ENCODE measurements around the gene PLA2G12B.
"Not testable (repeated sequence)": the region's sequence is repeated elsewhere in the genome, so short reads cannot be mapped to it uniquely, and the experiment has no call there.

The PLA2G12B gene

GRCh38 chr10:72932259-72933015 is 22.2 kb downstream of the PLA2G12B start:
- peak; percentile 62 for DNase-seq

GRCh38 chr10:72930276-72930675 is 24.3 kb downstream of the PLA2G12B start:
- no peak for DNase-seq

GRCh38 chr10:72928798-72929197 is 25.8 kb downstream of the PLA2G12B start:
- no peak for DNase-seq

- no peak for DNase-seq
Measured at GRCh38 chr10:72927485-72927884, 27.1 kb downstream of the PLA2G12B start.

GRCh38 chr10:72925951-72926465 is 28.6 kb downstream of the PLA2G12B start:
- no peak for DNase-seq

GRCh38 chr10:72924351-72924750 is 30.3 kb downstream of the PLA2G12B start:
- DNase-seq = no peak

- not testable (repeated sequence) for DNase-seq
Measured at GRCh38 chr10:72921147-72921683, 33.4 kb downstream of the PLA2G12B start.

GRCh38 chr10:72918352-72918751 is 36.3 kb downstream of the PLA2G12B start:
- no peak for DNase-seq

- DNase-seq = not testable (repeated sequence)
Measured at GRCh38 chr10:72917803-72918332, 36.7 kb downstream of the PLA2G12B start.

- not testable (repeated sequence) for DNase-seq
Measured at GRCh38 chr10:72917201-72917600, 37.4 kb downstream of the PLA2G12B start.

- DNase-seq = no peak
Measured at GRCh38 chr10:72913287-72913686, 41.3 kb downstream of the PLA2G12B start.

- DNase-seq = no peak
Measured at GRCh38 chr10:72912736-72913135, 41.9 kb downstream of the PLA2G12B start.

GRCh38 chr10:72911758-72912157 is 42.8 kb downstream of the PLA2G12B start:
- DNase-seq = no peak

GRCh38 chr10:72910705-72911104 is 43.9 kb downstream of the PLA2G12B start:
- no peak for DNase-seq

GRCh38 chr10:72906446-72906845 is 48.2 kb downstream of the PLA2G12B start:
- DNase-seq = no peak

- DNase-seq = no peak
Measured at GRCh38 chr10:72904806-72905205, 49.8 kb downstream of the PLA2G12B start.

- DNase-seq = not testable (repeated sequence)
Measured at GRCh38 chr10:72903941-72904446, 50.6 kb downstream of the PLA2G12B start.

GRCh38 chr10:72899545-72899944 is 55.1 kb downstream of the PLA2G12B start:
- DNase-seq = no peak

GRCh38 chr10:72898616-72899015 is 56.0 kb downstream of the PLA2G12B start:
- no peak for DNase-seq

GRCh38 chr10:72895236-72895850 is 59.3 kb downstream of the PLA2G12B start:
- no peak for DNase-seq

- no peak for DNase-seq
Measured at GRCh38 chr10:72893136-72893798, 61.3 kb downstream of the PLA2G12B start, which contains the start of gene OIT3. OIT3 (plus strand) TSS chr10:72893739; CDS start chr10:72893799, 60 bp downstream.

GRCh38 chr10:72890086-72890485 is 64.5 kb downstream of the PLA2G12B start:
- DNase-seq = no peak

GRCh38 chr10:72889391-72889831 is 65.2 kb downstream of the PLA2G12B start:
- DNase-seq = no peak
